ENCODE data around the gene EMC7. TPM values are rescaled to one million over a fixed set of nuclear protein-coding genes. Genes with fewer than 3 reads are reported as not detected.

The EMC7 gene
- total RNA-seq, 1 donor from 2014 or later, result 55.6 TPM

DNA sequence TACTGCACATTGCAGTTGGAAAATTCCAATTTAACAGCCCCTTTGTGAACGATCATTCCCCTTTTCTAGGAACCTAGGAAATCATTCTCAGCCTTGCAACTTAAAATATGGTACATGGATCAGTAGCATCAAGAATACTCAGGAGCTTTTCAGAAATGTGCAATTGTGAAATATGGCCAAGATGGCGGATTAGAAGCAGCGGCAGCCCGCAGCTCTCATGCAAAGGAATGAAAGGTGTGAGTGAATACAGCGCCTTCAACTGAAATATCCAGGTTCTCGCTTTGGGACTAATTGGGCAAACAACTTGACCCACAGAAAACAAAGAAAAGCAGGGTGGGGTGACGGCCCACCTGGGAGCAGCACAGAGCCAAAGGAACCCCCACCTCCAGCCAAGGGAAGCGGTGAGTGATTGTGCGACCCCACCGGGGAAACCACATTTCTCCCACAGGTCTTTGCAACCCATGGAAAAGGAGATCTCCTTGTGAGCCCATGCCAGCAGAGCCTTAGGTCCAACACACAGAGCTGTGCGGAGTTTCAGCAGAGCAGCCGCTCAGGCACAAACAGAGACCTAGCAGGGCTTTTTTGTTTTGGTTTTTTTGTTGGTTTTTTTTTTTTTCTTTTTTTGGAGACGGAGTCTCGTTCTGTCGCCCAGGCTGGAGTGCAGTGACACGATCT lies 55.1 kb downstream of the EMC7 start:
- DNase-seq (ENCODE audit: low spot score), result no peak

GRCh38 chr15:34043813-34044212 lies 57.8 kb downstream of the EMC7 start:
- no peak for DNase-seq (ENCODE audit: low spot score)

More for the DNA sequence above, 55.1 kb downstream of the EMC7 start:
- intact Hi-C loops (cut with DNase I), result no loop called here

DNA sequence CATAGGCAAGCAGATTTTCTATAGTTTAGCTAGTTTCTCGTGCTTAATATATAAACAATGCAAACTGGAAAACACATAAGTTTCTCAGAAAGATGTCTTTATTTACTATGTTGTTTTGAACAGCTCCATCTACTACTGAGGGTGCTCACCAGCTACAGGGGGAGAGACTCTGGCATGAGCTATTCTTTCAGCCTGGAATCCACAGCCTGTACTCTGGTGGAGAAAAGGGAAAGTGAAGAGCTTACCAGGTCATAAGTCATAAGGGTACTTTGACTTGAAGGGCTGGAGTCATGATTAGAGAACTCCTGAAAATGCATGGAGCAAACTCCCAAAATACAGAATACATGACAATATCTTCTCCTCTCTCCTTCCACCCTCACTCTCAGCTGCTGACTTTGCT lies 58.3 kb downstream of the EMC7 start:
- no peak for DNase-seq (ENCODE audit: low spot score)
- intact Hi-C loops (cut with DNase I), result no loop called here

More at GRCh38 chr15:34043813-34044212, 57.8 kb downstream of the EMC7 start:
- intact Hi-C loops (cut with DNase I), result no loop called here

GRCh38 chr15:34039790-34040113 lies 61.9 kb downstream of the EMC7 start:
- no peak for DNase-seq (ENCODE audit: low spot score)
- intact Hi-C loops (cut with DNase I), result loop anchor here (2.0 kb wide), 1 partner anchor 63 kb away; the partner anchor contains the start of gene PGBD4

DNA sequence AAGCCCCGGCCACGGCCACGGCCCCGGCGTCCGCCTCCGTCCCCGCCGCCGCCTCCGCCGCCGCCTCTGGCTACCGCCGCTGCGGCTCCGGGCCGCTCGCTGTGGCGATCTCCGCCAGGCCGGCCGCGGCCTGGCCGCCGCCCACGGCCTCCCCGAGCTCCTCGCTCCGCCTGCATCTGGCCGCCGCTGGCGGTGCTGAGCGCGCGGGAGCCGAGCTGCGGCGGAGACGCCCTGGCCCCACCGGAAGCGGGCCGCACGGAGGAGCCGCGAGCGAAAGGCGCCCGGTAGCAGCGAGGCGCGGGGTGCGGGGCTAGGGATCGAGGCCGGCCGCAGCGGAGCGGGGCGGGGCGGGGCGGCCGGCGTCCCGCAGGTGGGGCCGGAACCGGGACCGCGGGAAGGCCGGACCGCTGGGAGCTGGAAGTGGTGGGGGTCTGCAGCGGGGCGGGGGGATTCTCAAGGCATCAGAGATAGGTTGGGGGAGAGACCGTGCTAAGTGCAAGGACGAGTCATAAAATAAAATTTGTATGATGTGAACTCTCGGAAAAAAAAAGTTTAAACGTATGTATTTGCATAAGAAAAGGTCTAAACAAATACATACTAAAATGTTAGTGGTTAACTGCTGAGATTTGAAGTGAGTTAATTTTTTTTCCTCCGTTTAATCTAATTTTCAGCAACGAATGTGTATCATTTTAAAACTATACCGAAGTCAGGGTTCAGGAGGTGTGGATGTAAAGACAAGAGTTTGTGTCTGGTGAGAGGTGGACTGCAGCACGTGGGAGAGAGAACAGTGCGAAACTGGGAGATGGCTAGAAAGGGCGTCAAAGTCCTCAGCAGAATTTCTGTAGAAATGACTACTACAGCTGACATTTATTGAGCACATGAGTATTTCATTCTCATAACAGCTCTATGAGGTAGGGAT lies 62.5 kb downstream of the EMC7 start, which contains the start of gene AVEN:
TSS of gene AVEN (minus strand) at position 334 of the 919 bp plus-strand sequence. CDS start at position 176, 158 bp downstream.
- intact Hi-C loops (cut with DNase I), result loop anchor here (2.0 kb wide), 1 partner anchor 64 kb away; the partner anchor contains the start of gene PGBD4
- DNase-seq (ENCODE audit: low spot score), result no peak

DNA sequence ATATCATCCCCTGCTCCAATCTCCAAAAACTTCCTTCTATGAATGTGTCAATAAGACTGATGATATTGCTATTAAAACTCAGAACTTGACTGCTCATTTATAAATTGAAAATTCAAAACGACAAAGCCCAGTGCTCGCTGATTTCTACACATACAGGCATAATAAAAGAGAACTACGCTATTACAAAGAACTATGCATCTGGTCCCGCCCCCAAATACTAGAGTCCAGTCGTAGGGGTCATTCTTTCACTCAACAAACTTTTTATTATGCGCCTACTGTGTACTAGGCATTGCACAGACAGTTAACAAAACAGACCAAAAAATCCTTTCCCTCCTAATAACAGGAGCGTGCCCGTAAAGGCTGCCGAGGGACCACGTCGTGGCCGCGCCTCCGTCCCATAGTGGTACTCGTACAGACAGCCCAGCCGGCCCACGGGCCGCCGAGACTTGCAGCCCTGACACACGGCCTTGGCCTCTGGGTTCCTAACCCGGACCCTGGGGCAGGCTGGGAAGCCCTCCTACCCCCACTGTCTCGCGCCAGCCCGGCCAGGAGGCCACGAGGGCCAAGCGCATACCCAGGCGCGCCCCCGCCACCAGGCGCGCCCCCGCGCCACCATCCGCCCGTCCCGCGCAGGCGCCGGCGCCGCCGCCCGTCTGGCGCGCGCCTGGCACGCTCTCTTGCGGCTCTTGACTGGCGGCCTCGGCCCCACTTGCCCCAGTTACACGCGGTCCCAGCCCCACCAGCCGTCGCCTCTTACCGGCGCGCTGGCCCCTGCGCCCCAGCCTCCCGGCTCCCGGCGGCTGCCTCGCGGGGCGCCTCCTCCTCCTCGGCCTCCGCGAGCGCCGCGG lies 63.4 kb downstream of the EMC7 start:
- peak; percentile 89 for DNase-seq (ENCODE audit: low spot score)
- intact Hi-C loops (cut with DNase I), result loop anchor here (2.0 kb wide), 1 partner anchor 65 kb away; the partner anchor contains the start of gene PGBD4

Other genes starting within 250 kb of the EMC7 start
- not detected for gene CHRM5, start 133.4 kb downstream of the EMC7 start, total RNA-seq
- gene AVEN, start 62.7 kb downstream of the EMC7 start, total RNA-seq, result 14.4 TPM
- 1.5 TPM for gene PGBD4, start 221 bp upstream of the EMC7 start, total RNA-seq
- gene KATNBL1, start 108.2 kb upstream of the EMC7 start, total RNA-seq, result 23.3 TPM
- gene EMC4, start 123.2 kb upstream of the EMC7 start, total RNA-seq, result 70.8 TPM
- 18.2 TPM for gene SLC12A6, start 235.9 kb upstream of the EMC7 start, total RNA-seq
- 96.9 TPM for gene NOP10, start 241.3 kb upstream of the EMC7 start, total RNA-seq
- not detected for gene NUTM1, start 241.5 kb upstream of the EMC7 start, total RNA-seq